AG04449 (cell line): ENCODE results near the gene COLEC11.

Experiments used
- CTCF ChIA-PET: fragments of 350-600 bp; formaldehyde crosslinking; extraction: SDS; loops from one replicate; lab custom pipeline; 2021; ENCODE audit warnings: antibody characterized with exemption; lab: Yijun Ruan, JAX
- POLR2A ChIA-PET: fragments of 400-600, 350-600 bp; formaldehyde crosslinking; extraction: SDS; loops from one replicate; lab custom pipeline; 2020; ENCODE audit warnings: antibody characterized with exemption, inconsistent platforms; lab: Yijun Ruan, JAX
- DNase-seq: peaks from one replicate; pipeline ENCODE4 v3.0.0-alpha.2; 2010; ENCODE audit warnings: low read depth, low spot score
- H3K4me3 ChIP-seq: 2 replicates; pipeline ENCODE4 v1.5.1; 2011; ENCODE audit warnings: low read depth, mild to moderate bottlenecking, control low read depth, low read length
- TF ChIP-seq, protein P1 (sequence below): IDR thresholded peaks from one replicate; pipeline ENCODE4 v1.5.1; 2011; ENCODE audit warnings: mild to moderate bottlenecking, moderate library complexity, low read length, control low read depth, inconsistent platforms; ENCODE audit not compliant: insufficient read depth; ENCODE audit errors: missing control alignments

COLEC11 gene

DNA sequence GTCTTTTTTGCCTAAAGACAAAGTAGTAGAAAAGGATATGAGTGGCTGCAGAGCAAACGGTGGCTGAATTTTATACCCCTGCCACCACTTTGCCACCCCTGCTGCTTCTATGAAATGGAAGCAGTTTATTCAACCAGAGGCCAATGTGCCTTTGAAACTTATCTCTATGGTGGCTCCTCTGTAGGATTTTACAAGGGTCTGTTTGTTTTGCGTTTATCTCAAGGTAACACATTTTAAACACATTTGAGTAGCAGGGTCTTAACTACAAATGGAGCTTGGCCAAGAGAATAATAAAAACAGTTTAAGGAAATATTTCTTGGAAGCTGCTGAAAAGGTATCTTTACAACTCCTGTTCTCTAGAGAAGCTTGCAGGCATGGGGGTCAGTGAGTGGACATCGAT is 69.2 kb downstream of the COLEC11 start:
- TF ChIP-seq, protein P1, sequence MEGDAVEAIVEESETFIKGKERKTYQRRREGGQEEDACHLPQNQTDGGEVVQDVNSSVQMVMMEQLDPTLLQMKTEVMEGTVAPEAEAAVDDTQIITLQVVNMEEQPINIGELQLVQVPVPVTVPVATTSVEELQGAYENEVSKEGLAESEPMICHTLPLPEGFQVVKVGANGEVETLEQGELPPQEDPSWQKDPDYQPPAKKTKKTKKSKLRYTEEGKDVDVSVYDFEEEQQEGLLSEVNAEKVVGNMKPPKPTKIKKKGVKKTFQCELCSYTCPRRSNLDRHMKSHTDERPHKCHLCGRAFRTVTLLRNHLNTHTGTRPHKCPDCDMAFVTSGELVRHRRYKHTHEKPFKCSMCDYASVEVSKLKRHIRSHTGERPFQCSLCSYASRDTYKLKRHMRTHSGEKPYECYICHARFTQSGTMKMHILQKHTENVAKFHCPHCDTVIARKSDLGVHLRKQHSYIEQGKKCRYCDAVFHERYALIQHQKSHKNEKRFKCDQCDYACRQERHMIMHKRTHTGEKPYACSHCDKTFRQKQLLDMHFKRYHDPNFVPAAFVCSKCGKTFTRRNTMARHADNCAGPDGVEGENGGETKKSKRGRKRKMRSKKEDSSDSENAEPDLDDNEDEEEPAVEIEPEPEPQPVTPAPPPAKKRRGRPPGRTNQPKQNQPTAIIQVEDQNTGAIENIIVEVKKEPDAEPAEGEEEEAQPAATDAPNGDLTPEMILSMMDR, result no peak
- DNase-seq, result no peak
- ChIA-PET POLR2A (no interaction called here), CTCF (interaction anchor here (0.6 kb wide), 1 partner anchor 13 kb away, joined by 3 read pairs; no protein-coding TSS in a partner anchor)
- H3K4me3 ChIP-seq, result no peak overlapping the region

DNA sequence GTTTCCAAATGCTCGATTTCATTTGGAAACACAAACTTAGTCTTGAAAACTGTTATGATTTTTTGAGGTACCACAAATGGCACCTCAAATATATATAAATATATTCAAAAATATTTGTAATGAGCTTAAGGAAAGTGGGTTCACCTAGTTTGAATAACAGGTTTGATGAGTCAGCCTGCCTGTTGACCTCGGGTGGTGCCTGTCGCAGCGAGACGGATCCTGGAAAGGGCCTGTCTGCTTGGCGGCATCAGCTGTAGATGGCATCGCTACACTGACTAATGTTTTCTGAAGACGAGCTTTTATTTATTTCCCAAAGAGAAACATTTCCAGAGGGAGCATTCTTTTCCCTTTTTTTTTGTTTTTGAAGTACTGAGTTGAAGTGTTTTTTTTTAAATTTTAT is 70.0 kb downstream of the COLEC11 start:
- no peak for DNase-seq
- H3K4me3 ChIP-seq, result no peak overlapping the region
- CTCF ChIA-PET, result no interaction called here
- POLR2A ChIA-PET, result no interaction called here
- TF ChIP-seq, protein P1, result no peak

DNA sequence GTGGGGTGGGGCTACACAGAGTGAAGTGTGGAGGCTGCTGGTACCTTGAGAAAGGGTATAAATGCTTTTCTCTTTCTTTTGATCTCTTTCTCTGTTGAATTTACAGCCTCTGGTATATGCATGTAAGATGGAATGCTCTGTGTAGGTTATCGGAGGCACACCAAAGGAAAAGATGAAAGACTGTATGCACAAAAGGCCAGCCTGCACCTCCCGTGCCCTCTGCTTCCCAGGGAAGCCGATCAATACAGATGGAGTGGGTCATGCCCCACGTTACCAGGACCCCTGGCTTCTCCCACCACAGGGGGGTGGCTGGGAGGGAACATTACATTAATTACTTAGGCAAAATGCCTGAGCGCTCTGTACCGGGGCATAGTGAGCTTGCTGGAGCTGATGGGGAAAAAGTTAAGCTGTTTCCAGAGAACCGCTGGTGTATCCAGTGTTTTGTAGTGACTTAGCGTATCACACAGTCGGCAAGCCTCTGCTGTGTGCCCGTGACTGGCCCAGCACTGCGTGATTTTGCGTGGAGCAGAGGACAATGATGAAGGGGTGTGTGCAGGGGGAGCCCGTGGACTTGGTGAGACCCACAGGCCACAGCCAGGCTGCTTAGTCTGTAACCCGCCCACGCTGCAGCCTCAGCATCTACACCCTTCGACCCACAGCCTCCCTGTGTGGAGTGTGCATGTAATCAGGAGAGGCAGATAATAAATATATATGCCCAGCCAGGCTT is 71.1 kb downstream of the COLEC11 start:
- TF ChIP-seq, protein P1, result no peak
- ChIA-PET POLR2A (no interaction called here), CTCF (no interaction called here)
- DNase-seq, result no peak
- H3K4me3 ChIP-seq, result no peak overlapping the region

DNA sequence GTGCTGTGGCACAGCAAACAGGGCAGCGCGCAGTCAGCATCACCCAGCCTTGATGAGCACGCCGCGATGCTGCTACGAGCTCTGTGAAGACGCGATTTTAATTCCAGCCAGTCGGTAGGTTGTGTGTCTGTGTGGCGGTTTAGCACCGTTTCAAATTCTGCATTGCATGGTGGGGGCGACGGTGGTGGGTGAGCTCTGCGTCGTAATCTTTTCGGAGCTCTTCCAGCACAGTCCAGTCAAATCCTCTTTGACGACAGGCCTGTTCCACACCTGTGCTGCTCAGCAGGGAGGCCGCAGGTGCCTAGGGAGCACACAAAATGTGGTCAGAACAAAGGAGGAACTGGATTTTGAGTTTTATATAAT is 71.7 kb downstream of the COLEC11 start:
- CTCF ChIA-PET, result no interaction called here
- TF ChIP-seq, protein P1, result no peak
- no peak overlapping the region for H3K4me3 ChIP-seq
- no peak for DNase-seq
- POLR2A ChIA-PET, result no interaction called here

DNA sequence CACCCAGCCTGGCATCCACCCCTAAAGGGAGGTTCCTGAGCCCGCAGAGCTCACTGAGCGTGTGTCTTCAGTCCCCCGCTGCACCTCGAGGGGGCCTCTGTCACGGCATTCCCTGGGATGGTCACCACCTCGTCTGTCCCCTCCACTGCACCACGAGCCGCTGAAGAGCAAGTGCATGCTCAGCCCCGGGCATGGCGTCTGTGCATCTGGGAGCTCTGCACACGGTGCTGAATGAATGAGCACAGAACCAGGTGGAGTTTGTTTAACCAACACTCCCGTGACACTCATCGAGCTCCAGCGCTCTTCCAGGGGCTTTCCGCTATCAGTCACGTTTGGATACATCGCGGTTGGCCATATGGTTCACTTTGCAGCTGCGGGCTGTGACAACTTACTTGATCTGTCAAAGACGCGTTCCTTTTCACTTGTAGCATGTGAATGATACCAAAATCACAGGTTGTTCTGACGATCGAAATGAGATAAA is 72.3 kb downstream of the COLEC11 start:
- TF ChIP-seq, protein P1, result no peak
- no peak for DNase-seq
- POLR2A ChIA-PET, result no interaction called here
- H3K4me3 ChIP-seq, result no peak overlapping the region
- CTCF ChIA-PET, result no interaction called here

DNA sequence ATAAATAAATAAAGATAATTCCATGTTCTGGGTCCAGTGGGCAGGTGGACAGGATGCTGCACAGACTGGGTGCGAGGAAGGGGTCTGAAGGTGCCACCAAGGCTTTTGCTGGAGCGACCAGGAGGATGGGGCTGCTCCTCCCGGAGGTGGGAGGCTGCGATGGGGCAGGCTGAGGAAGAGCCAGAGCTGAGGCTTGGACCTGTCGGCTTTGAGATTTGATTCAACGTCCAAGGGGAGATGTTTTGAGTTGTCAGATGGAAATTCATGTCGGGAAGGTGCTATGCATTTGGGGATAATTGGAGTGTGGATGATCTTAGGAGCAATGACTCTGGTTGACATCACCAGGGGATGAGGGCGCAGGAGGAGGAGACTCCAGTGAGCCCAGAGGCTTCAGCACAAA is 74.7 kb downstream of the COLEC11 start:
- ChIA-PET CTCF (no interaction called here), POLR2A (no interaction called here)
- H3K4me3 ChIP-seq, result no peak overlapping the region
- DNase-seq, result no peak
- TF ChIP-seq, protein P1, result no peak
